T-helper 17 cell (primary cell): ENCODE measurements around the gene GPR42. TPM values are rescaled to one million over a fixed set of nuclear protein-coding genes. Genes with fewer than 3 reads are reported as not detected.

ENCODE experiments used
- ATAC-seq: fragments of 150-1000 bp; cut with Tn5 transposase; 2 replicates; pipeline ENCODE4 v1.10.0; 2021; ENCODE audit warnings: mild to moderate bottlenecking, moderate library complexity
- DNase-seq, 3 donors: peaks; one replicate each; pipeline versions ENCODE4 v3.0.0 to v3.0.0-alpha.2; 2020 to 2021
- H3K9me3 ChIP-seq: one replicate; pipeline ENCODE4 v1.7.0; 2013; ENCODE audit warnings: low read length, mild to moderate bottlenecking; ENCODE audit not compliant: control insufficient read depth, poor library complexity, severe bottlenecking
- H3K27ac Mint-ChIP-seq: one replicate; pipeline ENCODE4 v1.8.0; 2022; ENCODE audit warnings: mild to moderate bottlenecking, moderate library complexity, mixed read lengths
- H3K27me3 Mint-ChIP-seq: one replicate; pipeline ENCODE4 v1.8.0; 2022; ENCODE audit warnings: mixed read lengths
- H3K36me3 Mint-ChIP-seq: one replicate; pipeline ENCODE4 v1.8.0; 2022; ENCODE audit warnings: low read depth, mixed read lengths
- H3K4me1 Mint-ChIP-seq: one replicate; pipeline ENCODE4 v1.8.0; 2022; ENCODE audit warnings: mild to moderate bottlenecking, mixed read lengths
- H3K4me3 Mint-ChIP-seq: one replicate; pipeline ENCODE4 v1.8.0; 2022; ENCODE audit warnings: mild to moderate bottlenecking, moderate library complexity, mixed read lengths
- total RNA-seq, 4 donors: library from RNA in 2 of 4; stranded (reverse) in 2 of 4; gene quantifications; one replicate each; pipeline ENCODE4 v1.2.3 and lab custom pipeline; 2022 to 2026

The GPR42 gene
- total RNA-seq, 2 donors from 2014 or later = 0.20 TPM; not detected in 1

DNA sequence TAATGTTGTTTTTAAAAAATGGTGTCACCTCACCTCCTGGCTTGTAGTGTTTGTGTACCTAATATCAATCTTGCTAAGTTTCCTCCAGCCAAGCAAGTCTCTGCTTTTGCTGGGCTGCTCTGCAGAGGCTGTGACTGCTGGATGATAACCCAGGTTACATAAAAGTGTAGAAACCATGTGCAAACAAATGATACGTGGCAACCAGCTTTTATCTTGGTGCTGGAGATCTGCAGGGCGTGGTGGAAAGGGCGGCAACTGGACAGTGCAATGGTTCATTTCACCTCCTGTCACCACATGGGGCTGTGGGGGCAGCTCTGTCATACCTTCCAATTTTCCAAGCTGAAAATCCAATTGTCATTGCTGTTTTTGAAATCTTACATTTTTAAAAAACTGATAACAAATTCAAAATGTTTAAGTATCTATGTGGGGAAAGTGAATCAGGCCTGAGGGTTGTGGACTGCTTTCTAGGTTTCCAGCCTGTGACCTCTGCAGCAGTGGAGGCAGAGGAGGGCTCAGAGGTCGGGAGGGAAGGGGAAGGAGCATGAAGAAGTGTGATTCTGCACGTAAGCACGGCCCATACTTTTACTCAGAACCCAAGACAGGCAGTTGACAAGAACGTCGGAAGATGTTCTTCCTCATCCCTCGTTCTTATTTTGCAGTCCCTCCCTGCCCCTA lies 9.7 kb downstream of the GPR42 start:
- Mint-ChIP-seq H3K4me1 (peaks cover 8% of the 10 kb centered on the region), H3K27ac (no peak overlapping the region), H3K4me3 (no peak overlapping the region), H3K27me3 (peaks cover 21% of the 10 kb centered on the region), H3K36me3 (no peaks in the 10 kb centered on the region)
- DNase-seq = no peak
- H3K9me3 ChIP-seq = no peaks in the 10 kb centered on the region
- no peak for ATAC-seq

- H3K36me3 Mint-ChIP-seq = no peaks in the 10 kb centered on the region
- H3K9me3 ChIP-seq = no peaks in the 10 kb centered on the region
- ATAC-seq = no peak
- H3K27me3 Mint-ChIP-seq = peaks cover 15% of the 10 kb centered on the region
- DNase-seq = no peak
- H3K4me3 Mint-ChIP-seq = no peak overlapping the region
- H3K27ac Mint-ChIP-seq = peak overlapping the region; percentile 32
- peaks cover 8% of the 10 kb centered on the region for H3K4me1 Mint-ChIP-seq
These were observed 10.4 kb downstream of the GPR42 start for GRCh38 chr19:35381318-35381717.

DNA sequence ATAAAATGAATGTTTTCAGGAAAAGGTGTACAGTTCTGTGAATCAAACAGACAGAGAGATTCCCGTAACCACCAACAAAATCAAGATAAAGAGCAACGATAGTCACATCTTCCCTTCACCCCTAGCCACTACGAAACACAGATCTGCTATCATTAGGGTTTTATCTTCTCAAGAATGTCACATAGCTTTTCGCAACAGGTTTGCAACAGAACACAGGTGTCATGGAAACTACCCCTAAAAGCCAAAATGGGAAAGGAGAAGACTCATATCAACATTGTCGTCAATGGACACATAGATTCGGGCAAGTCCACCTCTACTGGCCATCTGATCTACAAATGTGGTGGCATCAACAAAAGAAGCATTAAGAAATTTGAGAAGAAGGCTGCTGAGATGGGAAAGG lies 11.1 kb downstream of the GPR42 start:
- no peaks in the 10 kb centered on the region for H3K36me3 Mint-ChIP-seq
- H3K4me3 Mint-ChIP-seq = no peak overlapping the region
- peak overlapping the region; percentile 32 for H3K27ac Mint-ChIP-seq
- H3K4me1 Mint-ChIP-seq = peaks cover 7% of the 10 kb centered on the region
- ATAC-seq (no peak), DNase-seq (no peak)
- H3K27me3 Mint-ChIP-seq = peaks cover 15% of the 10 kb centered on the region
- no peaks in the 10 kb centered on the region for H3K9me3 ChIP-seq

GRCh38 chr19:35383536-35383935 lies 12.7 kb downstream of the GPR42 start:
- Mint-ChIP-seq H3K27me3 (peaks cover 15% of the 10 kb centered on the region), H3K4me3 (no peak overlapping the region), H3K27ac (no peak overlapping the region), H3K36me3 (no peaks in the 10 kb centered on the region), H3K4me1 (peaks cover 4% of the 10 kb centered on the region)
- no peaks in the 10 kb centered on the region for H3K9me3 ChIP-seq
- ATAC-seq (no peak), DNase-seq (no peak)

DNA sequence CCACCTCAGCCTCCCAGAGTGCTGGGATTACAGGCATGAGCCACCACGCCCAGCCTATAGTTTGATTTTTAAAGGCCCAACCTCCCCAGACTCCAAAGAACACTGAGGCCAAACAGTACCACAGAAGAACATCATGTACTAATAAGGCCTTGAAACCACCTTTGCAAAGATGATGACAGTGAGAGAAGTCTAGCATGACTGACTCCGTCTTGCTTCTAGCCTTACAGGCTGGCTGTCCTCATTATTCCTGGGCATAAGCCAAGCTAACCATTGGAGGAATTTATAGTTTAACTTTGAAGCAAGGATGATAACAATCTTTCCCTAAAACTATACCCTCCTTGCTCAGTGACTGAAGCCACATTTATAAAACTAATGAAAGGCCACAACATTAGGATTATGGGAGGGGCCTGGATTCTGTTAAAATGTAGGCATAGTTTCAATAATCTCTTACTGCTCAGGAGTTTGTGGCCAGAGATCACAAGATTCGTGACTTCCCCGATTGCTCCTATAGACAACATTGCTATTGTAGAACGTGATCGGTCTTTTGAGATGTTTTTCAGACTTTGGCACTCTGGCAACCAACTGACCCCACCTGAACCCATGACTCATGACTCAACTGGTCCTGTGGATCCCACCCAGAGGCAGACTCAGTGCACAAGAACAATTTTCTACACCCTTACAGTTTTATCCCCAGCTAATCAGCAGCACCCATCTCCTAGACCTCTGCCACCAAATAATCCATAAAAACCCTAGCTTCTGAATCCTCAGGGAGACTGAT lies 17.6 kb downstream of the GPR42 start:
- H3K4me3 Mint-ChIP-seq = no peak overlapping the region
- H3K9me3 ChIP-seq = no peaks in the 10 kb centered on the region
- H3K36me3 Mint-ChIP-seq = no peaks in the 10 kb centered on the region
- H3K4me1 Mint-ChIP-seq = no peaks in the 10 kb centered on the region
- H3K27me3 Mint-ChIP-seq = no peaks in the 10 kb centered on the region
- ATAC-seq = no peak
- H3K27ac Mint-ChIP-seq = no peak overlapping the region
- DNase-seq = no peak

- Mint-ChIP-seq H3K27me3 (no peaks in the 10 kb centered on the region), H3K27ac (no peak overlapping the region), H3K4me3 (no peak overlapping the region), H3K4me1 (no peaks in the 10 kb centered on the region), H3K36me3 (no peaks in the 10 kb centered on the region)
- DNase-seq = no peak
- no peaks in the 10 kb centered on the region for H3K9me3 ChIP-seq
- no peak for ATAC-seq
These were observed 18.5 kb downstream of the GPR42 start for GRCh38 chr19:35389192-35389861.

DNA sequence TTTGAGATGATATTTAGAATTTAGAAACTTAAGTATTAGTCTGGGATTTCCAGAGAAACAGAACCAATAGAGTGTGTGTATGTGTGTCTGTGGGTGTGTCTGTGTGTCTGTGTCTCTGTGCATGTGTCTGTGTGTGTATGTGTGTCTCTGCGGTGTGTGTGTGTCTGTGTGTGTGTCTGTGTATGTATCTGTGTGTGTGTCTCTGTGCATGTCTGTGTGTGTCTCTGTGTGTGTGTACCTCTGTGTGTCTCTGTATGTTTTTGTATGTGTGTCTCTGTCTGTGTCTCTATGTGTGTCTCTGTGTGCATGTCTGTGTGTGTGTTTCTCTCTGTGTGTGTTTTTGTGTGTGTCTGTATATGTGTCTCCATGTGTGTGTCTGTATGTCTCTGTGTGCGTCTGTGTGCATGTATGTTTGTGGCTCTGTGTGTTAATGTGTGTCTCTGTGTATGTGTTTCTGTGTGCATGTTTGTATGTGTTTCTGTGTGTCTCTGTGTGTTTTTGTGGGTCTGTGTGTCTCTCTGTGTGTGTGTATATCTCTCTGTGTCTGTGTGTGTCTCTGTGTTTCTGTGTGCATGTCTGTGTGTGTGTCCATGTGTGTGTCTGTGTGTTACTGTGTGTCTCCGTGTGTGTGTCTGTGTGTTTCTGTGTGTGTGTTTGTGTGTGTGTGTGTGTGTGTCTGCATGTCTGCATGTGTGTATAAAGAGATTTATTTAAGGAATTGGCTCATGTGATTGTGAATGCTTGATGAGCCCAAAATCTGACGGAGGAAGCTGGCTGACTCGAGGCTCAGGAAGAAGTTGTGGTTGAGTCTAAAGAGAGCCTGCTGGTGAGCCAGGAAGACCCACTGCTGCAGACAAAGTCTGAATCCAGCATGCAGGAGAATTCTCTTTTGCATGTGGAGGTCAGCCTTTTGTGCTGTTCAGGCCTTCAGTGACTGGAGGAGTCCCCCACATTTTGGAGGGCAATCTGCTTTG lies 22.2 kb downstream of the GPR42 start:
- Mint-ChIP-seq H3K27ac (no peak overlapping the region), H3K4me1 (no peaks in the 10 kb centered on the region), H3K4me3 (no peak overlapping the region), H3K36me3 (no peaks in the 10 kb centered on the region), H3K27me3 (no peaks in the 10 kb centered on the region)
- no peaks in the 10 kb centered on the region for H3K9me3 ChIP-seq
- ATAC-seq (no peak), DNase-seq (no peak)

DNA sequence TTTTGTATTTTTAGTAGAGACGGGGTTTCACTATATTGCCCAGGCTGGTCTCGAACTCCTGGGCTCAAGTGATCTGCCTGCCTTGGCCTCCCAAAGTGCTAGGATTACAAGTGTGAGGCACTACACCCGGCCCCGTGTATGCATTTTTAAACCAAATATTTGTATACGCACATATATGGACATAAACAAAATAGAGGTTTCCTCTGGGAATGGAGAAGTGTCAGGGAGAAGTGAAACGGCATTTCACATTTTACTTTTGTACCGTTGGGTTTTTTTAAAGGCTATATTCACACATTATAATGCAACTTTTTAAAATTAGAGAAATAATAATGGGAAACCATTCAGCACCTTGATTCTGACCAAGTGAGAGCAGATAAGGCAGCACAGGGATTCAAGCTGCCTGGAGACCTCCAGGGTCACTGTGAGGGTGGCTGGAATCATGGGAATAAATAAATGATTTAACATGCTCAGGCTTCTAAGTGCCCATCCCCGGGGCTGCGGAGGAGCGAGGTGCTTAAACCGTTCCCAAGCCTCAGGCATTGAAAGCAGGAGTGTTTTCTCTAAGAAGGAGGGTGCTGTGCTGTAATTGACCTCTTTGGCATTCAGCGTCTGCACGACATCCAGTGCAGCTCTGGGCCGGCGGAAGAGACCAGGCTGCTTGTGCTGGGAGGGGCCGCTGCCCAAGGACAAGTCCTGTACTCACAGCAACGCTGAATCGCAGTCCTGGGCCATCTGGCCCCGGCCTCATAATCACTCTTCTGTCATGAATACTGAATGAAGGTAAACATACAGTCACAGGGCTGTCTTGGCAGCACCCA lies 24.7 kb downstream of the GPR42 start:
- H3K36me3 Mint-ChIP-seq = no peaks in the 10 kb centered on the region
- ATAC-seq = no peak

DNA sequence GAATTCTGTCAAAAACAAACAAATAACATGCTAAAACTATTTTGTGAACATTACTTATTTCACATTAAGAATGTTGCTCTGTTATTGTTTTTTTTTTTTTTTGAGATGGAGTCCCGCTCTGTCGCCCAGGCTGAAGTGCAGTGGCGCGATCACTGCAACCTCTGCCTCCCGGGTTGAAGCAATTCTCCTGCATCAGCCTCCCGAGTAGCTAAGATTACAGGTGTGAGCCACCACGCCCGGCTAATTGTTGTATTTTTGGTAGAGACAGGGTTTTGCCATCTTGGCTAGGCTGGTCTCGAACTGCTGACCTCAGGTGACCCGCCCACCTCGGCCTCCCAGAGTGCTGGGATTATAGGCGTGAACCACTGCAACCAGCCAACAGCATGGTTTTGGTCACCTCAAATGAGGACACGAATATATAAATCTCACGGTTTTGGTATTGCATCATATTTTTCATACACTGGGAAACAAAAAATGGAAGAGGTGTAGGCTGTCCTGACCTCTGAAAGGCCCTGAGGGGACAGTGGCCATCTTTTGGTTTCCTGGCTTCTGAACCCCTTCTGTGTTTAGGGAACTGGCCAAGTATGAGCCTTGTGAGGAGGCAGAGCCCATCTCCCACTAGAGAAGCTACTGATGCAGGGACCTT lies 25.5 kb downstream of the GPR42 start:
- no peak for ATAC-seq
- no peaks in the 10 kb centered on the region for H3K36me3 Mint-ChIP-seq

More for the DNA sequence above, 24.7 kb downstream of the GPR42 start:
- Mint-ChIP-seq H3K4me3 (no peak overlapping the region), H3K27ac (no peak overlapping the region), H3K4me1 (no peaks in the 10 kb centered on the region), H3K27me3 (peaks cover 5% of the 10 kb centered on the region)
- DNase-seq = no peak
- no peaks in the 10 kb centered on the region for H3K9me3 ChIP-seq

DNA sequence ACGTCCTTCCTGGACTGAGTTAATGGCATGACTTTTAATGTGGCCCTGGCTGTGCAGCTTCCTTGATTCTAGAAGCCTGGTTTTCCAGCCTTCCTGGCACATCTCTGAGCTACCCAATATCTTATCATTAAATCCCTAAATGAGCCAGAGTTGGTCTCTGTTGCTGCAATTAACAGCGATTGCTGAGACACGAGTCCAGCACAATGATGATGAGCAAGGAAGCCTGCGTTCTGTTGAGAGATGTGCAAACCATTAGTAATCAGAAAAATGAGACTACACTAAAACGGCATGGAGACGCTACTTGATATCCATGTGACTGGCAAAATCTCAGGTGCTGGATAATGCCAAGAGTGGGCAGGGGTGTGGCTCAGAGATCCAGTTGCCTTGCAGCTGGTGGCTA lies 26.2 kb downstream of the GPR42 start:
- ATAC-seq = no peak
- H3K9me3 ChIP-seq = no peaks in the 10 kb centered on the region
- H3K27ac Mint-ChIP-seq = no peak overlapping the region
- H3K36me3 Mint-ChIP-seq = no peaks in the 10 kb centered on the region
- H3K27me3 Mint-ChIP-seq = peaks cover 5% of the 10 kb centered on the region
- H3K4me1 Mint-ChIP-seq = peaks cover 1% of the 10 kb centered on the region
- no peak overlapping the region for H3K4me3 Mint-ChIP-seq
- DNase-seq = no peak

More for the DNA sequence above, 25.5 kb downstream of the GPR42 start:
- H3K4me3 Mint-ChIP-seq = no peak overlapping the region
- H3K9me3 ChIP-seq = no peaks in the 10 kb centered on the region
- no peaks in the 10 kb centered on the region for H3K4me1 Mint-ChIP-seq
- no peak overlapping the region for H3K27ac Mint-ChIP-seq
- no peak for DNase-seq
- peaks cover 5% of the 10 kb centered on the region for H3K27me3 Mint-ChIP-seq

DNA sequence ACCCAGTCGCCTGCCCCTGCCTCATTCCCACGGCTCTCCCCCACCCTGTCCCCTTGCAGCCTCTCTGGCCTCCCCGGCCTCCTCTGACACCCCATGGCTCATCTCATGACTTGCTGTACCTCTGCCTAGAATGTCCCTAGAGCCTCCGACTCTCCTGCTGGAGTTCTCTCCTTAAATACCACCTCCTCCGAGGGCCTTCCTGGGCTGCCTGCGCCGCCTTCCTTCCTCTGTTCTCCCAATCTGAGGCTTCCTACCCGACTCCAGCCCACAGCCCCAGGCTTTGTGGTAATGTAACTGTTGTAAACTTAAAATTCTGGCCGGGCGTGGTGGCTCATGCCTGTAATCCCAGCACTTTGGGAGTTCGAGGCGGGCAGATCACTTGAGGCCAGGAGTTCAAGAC lies 27.7 kb downstream of the GPR42 start:
- no peaks in the 10 kb centered on the region for H3K9me3 ChIP-seq
- Mint-ChIP-seq H3K27ac (no peak overlapping the region), H3K27me3 (peaks cover 5% of the 10 kb centered on the region), H3K36me3 (no peaks in the 10 kb centered on the region), H3K4me1 (peaks cover 3% of the 10 kb centered on the region), H3K4me3 (no peak overlapping the region)
- ATAC-seq (no peak), DNase-seq (no peak)

DNA sequence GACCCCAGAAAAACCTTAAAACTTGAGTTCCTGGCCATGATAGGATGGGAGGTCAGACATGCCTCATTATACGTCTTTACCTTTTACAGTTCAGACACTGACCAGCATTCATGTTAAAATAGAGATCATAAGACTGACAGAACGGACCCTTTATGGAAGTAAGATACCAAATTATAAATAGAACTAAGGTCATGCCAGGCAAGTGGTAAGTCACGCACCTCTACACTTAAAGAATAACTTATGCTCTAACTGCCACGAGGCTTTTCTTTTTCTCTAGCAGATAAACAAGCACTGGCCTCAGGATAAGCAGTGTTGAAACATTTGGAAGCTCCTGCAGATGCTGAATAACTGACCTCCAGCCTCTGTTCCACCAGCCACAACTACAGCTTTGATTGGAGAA lies 28.4 kb downstream of the GPR42 start:
- H3K9me3 ChIP-seq = no peaks in the 10 kb centered on the region
- DNase-seq (no peak), ATAC-seq (no peak)
- Mint-ChIP-seq H3K4me3 (no peak overlapping the region), H3K27ac (no peak overlapping the region), H3K36me3 (no peaks in the 10 kb centered on the region), H3K4me1 (peaks cover 4% of the 10 kb centered on the region), H3K27me3 (peaks cover 5% of the 10 kb centered on the region)
